IPS-18a (cell line): Measurements from ENCODE around the gene CSE1L.
"Not testable (repeated sequence)": the region's sequence is repeated elsewhere in the genome, so short reads cannot be mapped to it uniquely, and the experiment has no call there.

Experiments
- H3K27ac ChIP-seq: one replicate; pipeline ENCODE4 v1.5.1; 2013; ENCODE audit warnings: low read length
- H3K27me3 ChIP-seq: one replicate; pipeline ENCODE4 v1.6.1; 2013; ENCODE audit warnings: mild to moderate bottlenecking, low read length; ENCODE audit not compliant: control insufficient read depth, insufficient read depth
- H3K36me3 ChIP-seq: one replicate; pipeline ENCODE4 v1.6.1; 2013; ENCODE audit warnings: low read depth, low read length; ENCODE audit not compliant: control insufficient read depth
- H3K4me1 ChIP-seq: one replicate; pipeline ENCODE4 v1.6.1; 2013; ENCODE audit warnings: low read depth, low read length; ENCODE audit not compliant: control insufficient read depth
- H3K4me3 ChIP-seq: one replicate; pipeline ENCODE4 v1.5.1; 2013; ENCODE audit warnings: low read length
- H3K9ac ChIP-seq: one replicate; pipeline ENCODE4 v1.6.1; 2013; ENCODE audit warnings: mild to moderate bottlenecking, low read length, moderate library complexity
- H3K9me3 ChIP-seq: one replicate; pipeline ENCODE4 v1.6.1; 2013; ENCODE audit warnings: low read depth, low read length; ENCODE audit not compliant: control insufficient read depth

The CSE1L gene

DNA sequence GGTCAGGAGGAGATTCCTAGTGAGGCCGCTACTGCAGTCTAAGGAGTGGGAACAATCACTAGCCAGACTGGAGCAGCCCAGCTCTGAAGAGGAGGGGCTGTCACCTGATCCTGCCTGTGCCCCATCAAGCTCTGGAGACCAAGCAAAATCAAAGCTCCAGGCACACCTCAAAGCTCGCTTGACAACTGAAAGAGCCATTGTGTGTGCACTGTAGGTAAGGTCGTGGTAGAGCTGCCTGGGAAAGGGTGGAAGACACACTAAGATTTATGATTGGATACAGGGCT lies 58.2 kb downstream of the CSE1L start:
- Histone ChIP-seq H3K27ac (no peak overlapping the region), H3K9me3 (no peaks in the 10 kb centered on the region), H3K36me3 (peaks cover 42% of the 10 kb centered on the region), H3K9ac (no peak overlapping the region), H3K27me3 (no peaks in the 10 kb centered on the region), H3K4me3 (no peak overlapping the region), H3K4me1 (no peaks in the 10 kb centered on the region)

DNA sequence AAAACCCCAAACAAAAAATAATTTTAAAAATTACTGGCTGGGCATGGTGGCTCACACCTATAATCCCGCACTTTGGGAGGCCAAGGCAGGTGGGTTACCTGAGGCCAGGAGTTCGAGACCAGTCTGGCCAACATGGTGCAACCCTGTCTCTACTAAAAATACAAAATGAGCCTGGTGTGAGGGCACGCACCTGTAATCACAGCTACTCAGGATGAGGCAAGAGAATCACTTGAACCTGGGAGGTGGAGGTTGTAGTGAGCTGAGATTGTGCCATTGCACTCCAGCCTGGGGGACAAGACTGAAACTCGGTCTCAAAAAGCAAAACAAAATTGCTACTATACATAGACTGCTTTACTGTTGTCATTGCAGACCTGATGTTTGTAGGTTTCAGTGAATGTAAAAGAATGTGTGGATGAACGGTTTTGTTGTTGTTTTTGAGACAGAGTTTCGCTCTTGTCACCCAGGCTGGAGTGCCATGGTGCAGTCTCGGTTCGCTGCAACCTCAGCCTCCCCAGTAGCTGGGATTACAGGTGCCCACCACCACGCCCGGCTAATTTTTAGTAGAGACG lies 59.0 kb downstream of the CSE1L start:
- H3K9ac ChIP-seq, H3K4me3 ChIP-seq, H3K4me1 ChIP-seq, H3K27me3 ChIP-seq, H3K27ac ChIP-seq, H3K9me3 ChIP-seq: not testable (repeated sequence)
- peaks cover 38% of the 10 kb centered on the region for H3K36me3 ChIP-seq

DNA sequence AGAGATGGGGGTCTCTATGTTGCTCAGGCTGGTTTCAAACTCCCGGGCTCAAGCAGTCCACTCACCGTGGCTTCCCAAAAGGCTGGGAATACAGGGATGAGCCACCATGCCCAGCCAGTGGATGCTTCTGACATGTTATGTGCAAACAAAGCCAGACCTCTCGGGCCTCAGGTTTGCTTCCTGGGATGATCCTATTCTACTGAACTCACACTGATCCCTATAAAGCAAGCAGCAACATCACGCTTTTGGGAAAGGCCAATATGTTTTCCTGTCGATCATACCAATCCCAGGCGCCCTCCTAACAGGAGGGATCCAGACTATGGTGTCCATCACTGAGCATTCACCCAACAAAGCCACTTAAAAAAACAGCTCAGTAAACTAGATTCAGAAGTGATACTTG lies 60.2 kb downstream of the CSE1L start:
- Histone ChIP-seq H3K4me1 (no peaks in the 10 kb centered on the region), H3K27me3 (no peaks in the 10 kb centered on the region), H3K27ac (no peak overlapping the region), H3K9me3 (no peaks in the 10 kb centered on the region), H3K9ac (no peak overlapping the region), H3K36me3 (peaks cover 28% of the 10 kb centered on the region), H3K4me3 (no peak overlapping the region)

DNA sequence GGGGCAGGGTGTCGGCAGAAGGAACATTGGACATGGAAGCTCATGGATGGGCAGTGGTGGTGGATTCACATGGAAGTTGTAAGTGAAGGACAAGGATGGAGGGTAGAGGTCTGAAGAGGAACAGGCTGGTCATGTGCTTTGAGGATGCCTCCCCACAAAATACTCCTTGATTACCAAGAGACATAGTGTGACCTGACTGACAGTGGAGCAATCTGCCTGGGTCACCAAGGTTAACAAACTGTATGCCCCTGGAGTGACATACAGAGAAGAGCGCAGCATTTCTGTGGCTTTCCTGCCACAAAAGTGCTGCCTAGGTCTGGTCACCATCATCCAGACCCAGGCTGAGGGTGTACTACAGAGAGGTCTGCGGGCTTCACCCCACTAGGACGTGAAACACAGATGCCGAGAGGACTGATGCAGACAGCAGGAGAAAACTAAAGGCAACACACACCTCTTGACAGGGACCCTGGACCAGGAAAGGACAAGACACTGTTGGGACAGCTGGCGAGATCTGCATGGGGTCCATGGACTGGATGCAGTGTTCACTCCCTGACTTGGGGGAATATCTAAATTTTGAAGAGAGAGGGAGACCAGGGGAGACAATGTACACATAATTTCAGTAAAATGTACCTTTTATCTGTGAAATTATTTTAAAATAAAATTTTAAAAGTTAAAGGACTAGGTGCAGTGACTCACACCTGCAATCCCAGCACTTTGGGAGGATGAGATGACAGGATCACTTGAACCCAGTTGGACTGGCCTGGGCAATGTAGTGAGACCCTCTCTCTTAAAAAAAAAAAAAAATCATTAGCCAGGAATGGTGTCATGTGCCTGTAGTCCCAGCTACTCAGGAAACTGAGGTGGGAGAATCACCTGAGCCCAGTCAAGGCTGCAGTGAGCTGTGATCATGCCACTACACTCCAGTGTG lies 64.9 kb downstream of the CSE1L start:
- H3K4me3 ChIP-seq: no peak overlapping the region
- H3K9ac ChIP-seq: no peak overlapping the region
- H3K4me1 ChIP-seq: no peaks in the 10 kb centered on the region
- H3K27me3 ChIP-seq: no peaks in the 10 kb centered on the region
- no peak overlapping the region for H3K27ac ChIP-seq
- no peaks in the 10 kb centered on the region for H3K9me3 ChIP-seq
- H3K36me3 ChIP-seq: peaks cover 31% of the 10 kb centered on the region

GRCh38 chr20:49112596-49113274 lies 66.6 kb downstream of the CSE1L start:
- Histone ChIP-seq H3K4me3 (no peak overlapping the region), H3K27me3 (no peaks in the 10 kb centered on the region), H3K9me3 (no peaks in the 10 kb centered on the region), H3K36me3 (peaks cover 44% of the 10 kb centered on the region), H3K27ac (no peak overlapping the region), H3K4me1 (no peaks in the 10 kb centered on the region), H3K9ac (no peak overlapping the region)

GRCh38 chr20:49115564-49115963 lies 69.5 kb downstream of the CSE1L start:
- Histone ChIP-seq H3K4me1 (no peaks in the 10 kb centered on the region), H3K4me3 (no peak overlapping the region), H3K27me3 (no peaks in the 10 kb centered on the region), H3K36me3 (peaks cover 67% of the 10 kb centered on the region), H3K9ac (no peak overlapping the region), H3K27ac (no peak overlapping the region), H3K9me3 (no peaks in the 10 kb centered on the region)

GRCh38 chr20:49118307-49118706 lies 72.2 kb downstream of the CSE1L start:
- H3K9me3 ChIP-seq: no peaks in the 10 kb centered on the region
- no peak overlapping the region for H3K4me3 ChIP-seq
- H3K27ac ChIP-seq: no peak overlapping the region
- no peaks in the 10 kb centered on the region for H3K27me3 ChIP-seq
- H3K9ac ChIP-seq: no peak overlapping the region
- peaks cover 75% of the 10 kb centered on the region for H3K36me3 ChIP-seq
- H3K4me1 ChIP-seq: no peaks in the 10 kb centered on the region

GRCh38 chr20:49119988-49120387 lies 73.9 kb downstream of the CSE1L start:
- H3K4me3 ChIP-seq: no peak overlapping the region
- no peaks in the 10 kb centered on the region for H3K4me1 ChIP-seq
- no peaks in the 10 kb centered on the region for H3K9me3 ChIP-seq
- H3K27me3 ChIP-seq: no peaks in the 10 kb centered on the region
- H3K27ac ChIP-seq: no peak overlapping the region
- H3K9ac ChIP-seq: no peak overlapping the region
- peaks cover 72% of the 10 kb centered on the region for H3K36me3 ChIP-seq

- Histone ChIP-seq H3K27me3 (no peaks in the 10 kb centered on the region), H3K27ac (no peak overlapping the region), H3K4me3 (no peak overlapping the region), H3K36me3 (peaks cover 49% of the 10 kb centered on the region), H3K4me1 (no peaks in the 10 kb centered on the region), H3K9ac (no peak overlapping the region), H3K9me3 (no peaks in the 10 kb centered on the region)
Observed at GRCh38 chr20:49122920-49123319, 76.8 kb downstream of the CSE1L start.

GRCh38 chr20:49123982-49124381 lies 77.9 kb downstream of the CSE1L start:
- Histone ChIP-seq H3K9me3 (no peaks in the 10 kb centered on the region), H3K36me3 (peaks cover 39% of the 10 kb centered on the region), H3K27me3 (no peaks in the 10 kb centered on the region)

DNA sequence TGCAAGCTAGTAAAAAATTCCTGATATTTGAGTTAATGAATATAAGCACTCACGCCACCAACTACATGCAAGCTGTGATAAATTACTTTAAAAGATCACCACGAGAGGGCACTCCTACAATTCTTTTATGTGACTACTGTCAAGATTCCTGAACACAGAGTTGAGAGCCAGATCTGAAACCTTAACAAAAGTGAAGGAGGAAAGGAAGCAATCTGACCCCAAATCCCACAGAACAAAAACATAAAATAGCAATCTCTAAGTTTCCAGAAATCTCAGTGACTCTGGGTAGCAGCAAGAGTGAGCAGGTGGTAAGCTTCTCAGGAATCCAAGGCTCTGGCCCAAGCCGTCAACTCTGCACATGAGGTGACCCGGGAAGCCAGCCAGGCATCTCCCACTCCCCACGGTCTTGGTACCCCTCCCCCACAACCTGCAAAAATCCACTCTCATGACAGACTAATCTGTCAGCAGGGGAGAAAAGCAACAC lies 86.9 kb downstream of the CSE1L start:
- Histone ChIP-seq H3K9me3 (no peaks in the 10 kb centered on the region), H3K4me3 (no peak overlapping the region), H3K4me1 (peaks cover 6% of the 10 kb centered on the region), H3K9ac (no peak overlapping the region), H3K36me3 (peaks cover 35% of the 10 kb centered on the region), H3K27ac (no peak overlapping the region), H3K27me3 (no peaks in the 10 kb centered on the region)

More at GRCh38 chr20:49123982-49124381, 77.9 kb downstream of the CSE1L start:
- Histone ChIP-seq H3K4me3 (no peak overlapping the region), H3K4me1 (no peaks in the 10 kb centered on the region), H3K27ac (no peak overlapping the region), H3K9ac (no peak overlapping the region)
